Transverse colon (tissue), 4 donors: Measurements from ENCODE around the gene SWSAP1. TPM values are rescaled to one million over a fixed set of nuclear protein-coding genes. Genes with fewer than 3 reads are reported as not detected.

Source experiments
- DNase-seq: peaks from one replicate; pipeline ENCODE4 v3.0.0-alpha.2; 2019
- H3K27ac ChIP-seq, 4 donors: fragments of 200-600 bp; sonication (generic); 2 replicates each; pipeline ENCODE4 v1.5.1; 2016 to 2018; ENCODE audit warnings: inconsistent platforms in 4 of 4
- H3K27me3 ChIP-seq: fragments of 200-600 bp; sonication (generic); 2 replicates; pipeline ENCODE4 v1.5.1; 2017; ENCODE audit warnings: inconsistent platforms
- H3K36me3 ChIP-seq, 4 donors: fragments of 200-600 bp; sonication (generic); 2 replicates each; pipeline ENCODE4 v1.5.1; 2017 to 2019; ENCODE audit warnings: inconsistent platforms in 4 of 4
- H3K4me1 ChIP-seq, 4 donors: fragments of 200-600 bp; sonication (generic); 2 replicates each; pipeline ENCODE4 v1.5.1; 2017 to 2020; ENCODE audit warnings: inconsistent platforms in 4 of 4
- H3K4me3 ChIP-seq, 4 donors: fragments of 200-600 bp; sonication (generic); 1 replicate in 1 of 4; 2 replicates in 3 of 4; pipeline versions ENCODE4 v1.5.1 to v1.6.1; 2017 to 2019; ENCODE audit warnings: inconsistent platforms in 4 of 4
- H3K9me3 ChIP-seq, 2 donors: fragments of 200-600 bp; sonication (generic); 2 replicates each; pipeline ENCODE4 v1.5.1; 2017 to 2019; ENCODE audit warnings: inconsistent platforms in 2 of 2
- EP300 ChIP-seq: sonication (generic); formaldehyde crosslinking; IDR thresholded peaks from one replicate; pipeline ENCODE4 v1.6.1; 2017; ENCODE audit warnings: antibody characterized with exemption, low read depth
- POLR2A ChIP-seq: fragments of 450-650 bp; IDR thresholded peaks from one replicate; pipeline ENCODE4 v1.6.1; 2016; ENCODE audit warnings: antibody characterized with exemption, mild to moderate bottlenecking, moderate library complexity
- POLR2AphosphoS5 ChIP-seq, 3 donors: sonication (generic); formaldehyde crosslinking; IDR thresholded peaks; one replicate each; pipeline ENCODE4 v1.6.1; 2016; ENCODE audit warnings: antibody characterized with exemption in 3 of 3
- WGBS, 2 donors: methylation state at CpG; one replicate each; pipeline ENCODE4 v1.1.5; 2018; ENCODE audit warnings: low coverage in 1 of 2; 5-methylcytosine and 5-hydroxymethylcytosine counted together
- in situ Hi-C, 4 donors: fragments of 200-750 bp; cut with MboI; loops; one replicate each; pipeline versions ENCODE4 v1.15.0 to v1.15.1; 2017; ENCODE audit warnings: low sequenced_read_pairs in 3 of 4, low pct_ligation_motif_present in 1 of 4, low pct_unique_long_range_greater_than_20kb in 1 of 4
- intact Hi-C: fragments of 100-400 bp; cut with DNase I; formaldehyde crosslinking; loops from one replicate; pipeline ENCODE4 v1.15.1; 2023; ENCODE audit warnings: low total_unique reads
- total RNA-seq, 4 donors: library from RNA; depleted of rRNA; stranded (reverse); fragments of >200 nt; gene quantifications; one replicate each; pipeline ENCODE4 v1.1.0, GENCODE V29; 2016
- TF ChIP-seq, protein P1 (sequence below), 5 experiments: fragments of 200-600 bp in 3 of 5; fragments of 450-650 bp in 2 of 5; sonication (generic) in 3 of 5; IDR thresholded peaks; 1 replicate in 2 of 5; 2 replicates in 3 of 5; pipeline ENCODE4 v1.5.1; 2016 to 2017; ENCODE audit warnings: antibody characterized with exemption in 5 of 5, inconsistent platforms in 3 of 5, mild to moderate bottlenecking in 2 of 5, moderate library complexity in 1 of 5

Gene SWSAP1
- total RNA-seq, 4 donors from 2014 or later = 2.1 to 11.1 (median 2.6) TPM

DNA sequence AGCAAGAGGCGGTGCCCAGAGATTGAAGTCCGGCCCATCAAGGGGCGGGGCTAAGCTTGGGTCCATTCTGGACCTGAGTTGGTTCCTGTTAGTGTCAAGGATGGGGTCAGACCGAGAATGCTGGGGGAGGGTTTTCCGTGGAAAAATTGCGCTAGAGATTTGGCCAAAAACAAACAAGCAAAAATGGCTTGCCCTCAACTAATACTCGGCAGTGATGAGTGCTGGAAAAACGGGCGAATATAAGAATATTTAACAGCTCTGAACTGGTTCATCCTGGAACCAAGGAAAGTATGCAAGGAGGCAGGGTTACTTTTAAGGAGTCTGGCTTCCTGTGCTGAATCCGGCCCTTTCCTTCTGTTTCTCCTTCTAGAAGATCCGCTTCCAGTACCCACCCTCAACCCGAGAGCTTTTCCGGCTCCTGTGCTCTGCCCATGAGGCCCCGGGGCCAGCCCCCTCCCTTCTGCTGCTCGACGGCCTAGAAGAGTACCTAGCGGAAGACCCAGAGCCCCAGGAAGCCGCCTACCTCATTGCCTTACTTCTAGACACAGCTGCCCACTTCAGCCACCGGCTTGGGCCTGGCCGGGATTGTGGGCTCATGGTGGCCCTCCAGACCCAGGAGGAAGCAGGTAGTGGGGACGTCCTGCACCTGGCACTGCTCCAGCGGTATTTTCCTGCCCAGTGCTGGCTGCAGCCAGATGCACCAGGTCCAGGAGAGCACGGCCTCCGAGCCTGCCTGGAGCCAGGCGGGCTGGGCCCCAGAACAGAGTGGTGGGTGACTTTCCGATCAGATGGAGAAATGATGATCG lies 880 bp downstream of the SWSAP1 start:
- DNase-seq = peak; percentile 74
- TF ChIP-seq POLR2AphosphoS5 (IDR thresholded peaks at IDR 0.05) = peak; percentile 80 to 94 (median 90)
- no peak for TF ChIP-seq EP300
- TF ChIP-seq POLR2A = peak; percentile 74
- TF ChIP-seq, protein P1, sequence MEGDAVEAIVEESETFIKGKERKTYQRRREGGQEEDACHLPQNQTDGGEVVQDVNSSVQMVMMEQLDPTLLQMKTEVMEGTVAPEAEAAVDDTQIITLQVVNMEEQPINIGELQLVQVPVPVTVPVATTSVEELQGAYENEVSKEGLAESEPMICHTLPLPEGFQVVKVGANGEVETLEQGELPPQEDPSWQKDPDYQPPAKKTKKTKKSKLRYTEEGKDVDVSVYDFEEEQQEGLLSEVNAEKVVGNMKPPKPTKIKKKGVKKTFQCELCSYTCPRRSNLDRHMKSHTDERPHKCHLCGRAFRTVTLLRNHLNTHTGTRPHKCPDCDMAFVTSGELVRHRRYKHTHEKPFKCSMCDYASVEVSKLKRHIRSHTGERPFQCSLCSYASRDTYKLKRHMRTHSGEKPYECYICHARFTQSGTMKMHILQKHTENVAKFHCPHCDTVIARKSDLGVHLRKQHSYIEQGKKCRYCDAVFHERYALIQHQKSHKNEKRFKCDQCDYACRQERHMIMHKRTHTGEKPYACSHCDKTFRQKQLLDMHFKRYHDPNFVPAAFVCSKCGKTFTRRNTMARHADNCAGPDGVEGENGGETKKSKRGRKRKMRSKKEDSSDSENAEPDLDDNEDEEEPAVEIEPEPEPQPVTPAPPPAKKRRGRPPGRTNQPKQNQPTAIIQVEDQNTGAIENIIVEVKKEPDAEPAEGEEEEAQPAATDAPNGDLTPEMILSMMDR (IDR thresholded peaks at IDR 0.05) = no peak
- no peaks in the 10 kb centered on the region for H3K9me3 ChIP-seq
- in situ Hi-C loops (loop anchor here in 2 of 4 donors (10.0 to 25.0 kb wide), 2 partner anchors 59 to 112 kb away; partner anchors contain the start of genes ELAVL3 (in 1 of the 2), ODAD3 (in 1 of the 2) and PRKCSH (in 1 of the 2)), intact Hi-C loops (no loop called here)
- no peaks in the 10 kb centered on the region for H3K36me3 ChIP-seq
- H3K27ac ChIP-seq = peak overlapping the region; percentile 92 to 97 (median 94)
- H3K4me3 ChIP-seq = peak overlapping the region; percentile 47 to 62 (median 56)
- 1 to 7% methylated on average over 13 to 27 of the region's 27 CpGs for WGBS, 2 donors
- H3K27me3 ChIP-seq = no peaks in the 10 kb centered on the region
- H3K4me1 ChIP-seq = peaks cover 23 to 45% (median 37%) of the 10 kb centered on the region in 4 donors

DNA sequence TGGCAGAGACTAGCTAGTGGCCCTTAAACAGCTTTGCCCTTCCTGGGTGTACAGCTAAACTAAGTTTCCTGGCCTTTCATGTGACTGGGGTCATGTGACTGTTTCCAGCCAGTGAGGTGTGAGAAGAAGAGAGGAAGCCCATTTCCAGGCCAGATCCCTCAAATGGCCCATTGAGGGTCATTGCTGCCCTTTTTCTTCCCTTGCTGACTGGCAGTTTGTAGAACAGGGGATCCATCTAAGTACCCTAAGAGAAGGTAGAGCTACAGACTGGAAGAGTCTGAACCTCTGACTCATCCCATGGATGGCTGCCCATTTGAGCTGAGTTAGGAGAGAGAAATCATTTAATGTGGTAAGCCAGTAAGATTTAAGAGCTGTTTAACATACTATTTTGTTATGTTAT lies 2.8 kb downstream of the SWSAP1 start:
- no peak for TF ChIP-seq EP300
- TF ChIP-seq POLR2A = no peak
- TF ChIP-seq, protein P1 (IDR thresholded peaks at IDR 0.05) = no peak
- TF ChIP-seq POLR2AphosphoS5 (IDR thresholded peaks at IDR 0.05) = no peak
- DNase-seq = peak; percentile 48
- intact Hi-C loops (no loop called here), in situ Hi-C loops (loop anchor here in 2 of 4 donors (10.0 to 25.0 kb wide), 2 partner anchors 58 to 110 kb away; partner anchors contain the start of genes ELAVL3 (in 1 of the 2), ODAD3 (in 1 of the 2) and PRKCSH (in 1 of the 2))
- H3K9me3 ChIP-seq = no peaks in the 10 kb centered on the region
- H3K4me3 ChIP-seq = no peak overlapping the region
- no peaks in the 10 kb centered on the region for H3K36me3 ChIP-seq
- H3K27ac ChIP-seq = peak overlapping the region; percentile 47 to 97 (median 72)
- peaks cover 29 to 58% (median 49%) of the 10 kb centered on the region in 4 donors for H3K4me1 ChIP-seq
- no peaks in the 10 kb centered on the region for H3K27me3 ChIP-seq

DNA sequence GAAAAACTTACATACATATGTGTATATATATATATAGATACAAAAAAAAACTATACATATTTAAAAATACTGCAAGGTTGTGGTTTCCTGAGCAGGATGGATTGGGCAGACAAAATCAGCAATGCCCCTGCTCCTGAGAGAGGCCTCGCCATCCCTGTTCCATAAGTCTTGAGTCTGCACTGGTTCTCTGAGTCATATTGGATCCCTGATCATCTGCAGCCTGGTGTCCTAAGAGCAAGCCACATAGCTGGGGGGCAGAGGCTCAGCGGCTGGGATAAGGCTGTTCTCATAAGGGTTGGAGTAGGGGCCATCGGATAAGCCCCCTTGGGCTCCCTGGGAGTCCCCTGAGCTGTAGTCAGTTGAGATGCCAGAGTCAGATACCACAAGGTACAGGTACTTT lies 3.3 kb downstream of the SWSAP1 start:
- WGBS, 2 donors = 93 to 100% methylated on average over 1 to 3 of the region's 3 CpGs
- H3K4me1 ChIP-seq = peaks cover 29 to 61% (median 51%) of the 10 kb centered on the region in 4 donors
- intact Hi-C loops (no loop called here), in situ Hi-C loops (loop anchor here in 2 of 4 donors (10.0 to 25.0 kb wide), 2 partner anchors 57 to 110 kb away; partner anchors contain the start of genes ELAVL3 (in 1 of the 2), ODAD3 (in 1 of the 2) and PRKCSH (in 1 of the 2))
- TF ChIP-seq, protein P1 (IDR thresholded peaks at IDR 0.05) = no peak
- TF ChIP-seq EP300 (no peak), POLR2AphosphoS5 (IDR thresholded peaks at IDR 0.05) (no peak), POLR2A (no peak)
- no peak for DNase-seq
- no peaks in the 10 kb centered on the region for H3K36me3 ChIP-seq
- H3K4me3 ChIP-seq = no peak overlapping the region
- H3K27ac ChIP-seq = peak overlapping the region; percentile 47 to 97 (median 72)
- H3K9me3 ChIP-seq = no peaks in the 10 kb centered on the region
- peaks cover 4% of the 10 kb centered on the region for H3K27me3 ChIP-seq
